Panc1 (cell line): ENCODE results near the gene UROC1. TPM values are rescaled to one million over a fixed set of nuclear protein-coding genes. Genes with fewer than 3 reads are reported as not detected.

Experiments used
- ATAC-seq: fragments of 200-7000 bp; cut with Tn5 transposase; 2 replicates; pipeline ENCODE4 v1.9.1; 2020; ENCODE audit warnings: mild to moderate bottlenecking, moderate library complexity
- BruUV-seq: library from RNA; stranded (reverse); fragments of 400-500 nt; replicated peaks from 2 replicates; lab custom pipeline; 2021; lab: Mats Ljungman, UMichigan
- CTCF ChIA-PET: fragments of 300-600 bp; sonication (Branson Sonifier 250); formaldehyde crosslinking; loops from one replicate; lab custom pipeline; 2022; ENCODE audit warnings: antibody characterized with exemption; lab: Charles Lee
- POLR2A ChIA-PET: fragments of 300-600 bp; sonication (Branson Sonifier 250); formaldehyde crosslinking; loops from one replicate; lab custom pipeline; 2022; ENCODE audit warnings: antibody characterized with exemption; lab: Charles Lee
- DNase-seq: peaks from one replicate; pipeline ENCODE4 v3.0.0-alpha.2; 2010; ENCODE audit warnings: low read depth, low spot score
- H3K27ac ChIP-seq: 2 replicates; pipeline ENCODE4 v1.5.1; 2011; ENCODE audit warnings: mild to moderate bottlenecking, low read length, inconsistent platforms
- H3K27me3 ChIP-seq: fragments of 200-500 bp; sonication (Bioruptor generic); 2 replicates; pipeline ENCODE4 v1.6.0; 2014; ENCODE audit warnings: low read length, inconsistent platforms; ENCODE audit not compliant: control insufficient read depth, insufficient read depth
- H3K36me3 ChIP-seq: fragments of 200-500 bp; sonication (Bioruptor generic); 2 replicates; pipeline ENCODE4 v1.5.1; 2014; ENCODE audit warnings: inconsistent platforms, mild to moderate bottlenecking, low read length, moderate library complexity; ENCODE audit not compliant: control insufficient read depth, insufficient read depth
- H3K4me1 ChIP-seq: 2 replicates; pipeline ENCODE4 v1.5.1; 2011; ENCODE audit warnings: inconsistent platforms, mild to moderate bottlenecking, low read length, moderate library complexity; ENCODE audit not compliant: control insufficient read depth, insufficient read depth
- H3K4me3 ChIP-seq, 2 experiments: 2 replicates each; pipeline ENCODE4 v1.5.1; 2011 to 2012; ENCODE audit warnings: low read depth in 2 of 2, low read length in 2 of 2, mild to moderate bottlenecking in 2 of 2, inconsistent platforms in 1 of 2, moderate library complexity in 1 of 2
- H3K9me3 ChIP-seq: fragments of 200-500 bp; sonication (Bioruptor generic); 2 replicates; pipeline ENCODE4 v1.5.1; 2014; ENCODE audit warnings: low read depth, mild to moderate bottlenecking, inconsistent platforms, low read length, moderate library complexity; ENCODE audit not compliant: control insufficient read depth, insufficient read depth
- CTCF ChIP-seq: fragments of 450-650 bp; IDR thresholded peaks from 2 replicates; pipeline ENCODE4 v1.5.1; 2017; ENCODE audit warnings: mild to moderate bottlenecking
- POLR2AphosphoS5 ChIP-seq: IDR thresholded peaks from 2 replicates; pipeline ENCODE4 v1.6.1; 2012; ENCODE audit warnings: mild to moderate bottlenecking, low read depth, low read length, moderate library complexity
- REST ChIP-seq, 2 experiments: IDR thresholded peaks; 2 replicates each; pipeline ENCODE4 v1.6.1; 2011 to 2012; ENCODE audit warnings: low read depth in 2 of 2, control low read depth in 1 of 2, low read length in 1 of 2, mild to moderate bottlenecking in 1 of 2, moderate library complexity in 1 of 2; ENCODE audit not compliant: insufficient read depth in 1 of 2
- SIN3A ChIP-seq: IDR thresholded peaks from 2 replicates; pipeline ENCODE4 v1.6.1; 2012; ENCODE audit warnings: low read depth, mild to moderate bottlenecking, low read length, moderate library complexity, borderline replicate concordance; ENCODE audit not compliant: insufficient read depth
- TCF7L2 ChIP-seq: IDR thresholded peaks from 2 replicates; pipeline ENCODE4 v1.6.1; 2011; ENCODE audit warnings: mild to moderate bottlenecking, low read depth, low read length, inconsistent platforms
- in situ Hi-C: cut with HindIII; loops from 2 replicates; pipeline ENCODE4 v1.10.0; 2016; ENCODE audit warnings: low sequenced_read_pairs, low pct_unique_long_range_greater_than_20kb
- intact Hi-C: fragments of 100-400 bp; cut with micrococcal nuclease; formaldehyde crosslinking; loops from one replicate; pipeline ENCODE4 v1.10.0; 2022; ENCODE audit not compliant: unreplicated experiment
- total RNA-seq: library from RNA; stranded (reverse); gene quantifications from one replicate; pipeline ENCODE4 v1.2.1, GENCODE V29; 2021; ENCODE audit not compliant: unreplicated experiment

UROC1 gene
- total RNA-seq, 1 experiment from 2014 or later, result not detected

DNA sequence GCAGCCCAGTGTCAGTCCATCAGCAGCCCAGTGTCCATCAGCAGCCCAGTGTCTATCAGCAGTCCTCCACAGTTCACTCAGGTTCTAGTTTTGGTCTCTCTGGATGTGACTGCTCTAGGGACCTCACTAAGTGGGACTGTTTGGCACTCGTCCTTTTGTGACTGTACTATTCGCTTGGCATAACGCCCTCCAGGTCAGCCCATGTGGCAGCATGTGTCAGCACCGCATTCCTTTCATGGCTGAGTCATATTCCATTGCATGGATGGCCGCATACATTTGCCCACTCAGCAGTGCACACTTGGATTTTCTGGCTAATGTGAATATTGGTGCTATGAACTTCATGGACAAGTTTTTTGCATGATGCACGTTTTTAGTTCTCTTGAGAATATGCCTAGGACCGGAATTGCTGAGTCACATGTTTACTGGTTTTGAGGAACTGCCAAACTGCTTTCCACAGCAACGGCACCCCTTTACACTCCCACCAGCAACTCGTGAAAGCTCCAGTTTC is 22.8 kb upstream of the UROC1 start:
- Histone ChIP-seq H3K27me3 (0 out of 2 replicates have a peak, but pooled peaks cover under 1% of the 10 kb centered on the region), H3K4me3 (no peak overlapping the region), H3K4me1 (peaks cover 6% of the 10 kb centered on the region; the same call in 1 of the 2 replicates), H3K36me3 (no peaks in the 10 kb centered on the region), H3K27ac (no peak overlapping the region), H3K9me3 (no peaks in the 10 kb centered on the region)
- CTCF ChIA-PET, result no interaction called here
- intact Hi-C loops, result no loop called here
- in situ Hi-C loops, result no loop called here
- no peak for TF ChIP-seq CTCF
- TF ChIP-seq POLR2AphosphoS5, result no peak
- TF ChIP-seq TCF7L2, result no peak
- TF ChIP-seq SIN3A, result no peak
- TF ChIP-seq REST (IDR thresholded peaks at IDR 0.05; ENCODE audit: insufficient read depth in 1 of 2, low read depth in 2 of 2, low read length in 1 of 2), result no peak
- DNase-seq (peak; percentile 57), ATAC-seq (peak; percentile 32; the same call in 1 of the 2 replicates)
- no TSS peak for BruUV-seq
- POLR2A ChIA-PET, result no interaction called here

DNA sequence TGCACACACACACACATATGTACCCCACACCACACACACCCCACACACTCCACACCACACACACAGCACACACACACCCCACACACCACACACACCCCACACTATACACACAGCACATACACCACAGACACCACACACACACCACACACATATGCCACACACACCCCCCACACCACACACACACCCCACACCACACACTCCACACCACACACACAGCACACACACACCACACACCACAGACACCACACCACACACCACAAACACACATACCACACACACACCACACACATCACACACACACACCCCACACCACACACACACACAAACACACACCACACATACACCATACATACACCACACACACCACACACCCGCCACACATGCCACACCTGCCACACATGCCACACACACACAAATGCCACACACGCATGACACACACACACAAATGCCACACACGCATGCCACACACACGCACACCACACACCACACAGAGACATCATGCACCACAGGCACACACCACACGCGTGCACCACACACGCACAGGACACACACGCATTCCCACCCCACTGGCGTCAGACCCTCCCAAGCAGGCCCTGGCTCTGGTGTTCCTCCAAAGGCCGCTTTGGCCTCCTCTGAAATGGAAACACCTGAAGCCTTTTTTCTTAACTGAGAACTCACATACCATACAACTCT is 22.1 kb upstream of the UROC1 start:
- Histone ChIP-seq H3K4me3 (no peak overlapping the region), H3K4me1 (peaks cover 6% of the 10 kb centered on the region; the same call in 1 of the 2 replicates), H3K9me3 (no peaks in the 10 kb centered on the region), H3K27ac (no peak overlapping the region), H3K36me3 (no peaks in the 10 kb centered on the region), H3K27me3 (peaks cover 4% of the 10 kb centered on the region; the same call in 1 of the 2 replicates)
- in situ Hi-C loops, result no loop called here
- no peak for DNase-seq
- ATAC-seq, result no peak
- intact Hi-C loops, result no loop called here
- ChIA-PET CTCF (interaction anchor here (0.6 kb wide), 1 partner anchor 17 kb away, joined by 4 read pairs; no protein-coding TSS in a partner anchor), POLR2A (no interaction called here)
- TF ChIP-seq POLR2AphosphoS5, result no peak
- BruUV-seq, result no TSS peak

- no peak for DNase-seq
- ChIA-PET POLR2A (no interaction called here), CTCF (interaction anchor here (0.6 kb wide), 1 partner anchor 16 kb away, joined by 4 read pairs; no protein-coding TSS in a partner anchor)
- TF ChIP-seq REST (IDR thresholded peaks at IDR 0.05; ENCODE audit: insufficient read depth in 1 of 2, low read depth in 2 of 2, low read length in 1 of 2) (no peak), TCF7L2 (no peak), SIN3A (no peak), POLR2AphosphoS5 (no peak), CTCF (no peak)
- Histone ChIP-seq H3K27me3 (peaks cover 6% of the 10 kb centered on the region), H3K9me3 (no peaks in the 10 kb centered on the region), H3K27ac (no peak overlapping the region), H3K4me1 (peaks cover 6% of the 10 kb centered on the region; the same call in 1 of the 2 replicates), H3K36me3 (no peaks in the 10 kb centered on the region), H3K4me3 (no peak overlapping the region)
- ATAC-seq, result peak; percentile 8; the same call in 1 of the 2 replicates
- intact Hi-C loops, result no loop called here
- no TSS peak for BruUV-seq
- in situ Hi-C loops, result no loop called here
Measured at GRCh38 chr3:126538966-126539365, 21.4 kb upstream of the UROC1 start.
